OCI-LY3 (cell line): ENCODE data around the gene FHOD3.

Experiments used
- CTCF ChIP-seq: fragments of 200-600, 300-600 bp; sonication (generic); IDR thresholded peaks from 2 replicates; pipeline ENCODE4 v1.5.1; 2014; ENCODE audit warnings: antibody characterized with exemption, low read length, low read depth
- EZH2phosphoT487 ChIP-seq: fragments of 200-600 bp; shearing (Covaris generic); IDR thresholded peaks from 2 replicates; pipeline ENCODE4 v1.6.1; 2018; ENCODE audit warnings: antibody characterized with exemption, mixed run types, low read depth

- TF ChIP-seq CTCF, result no peak
- no peak for TF ChIP-seq EZH2phosphoT487
Observed at GRCh38 chr18:36323421-36323820, 25.9 kb downstream of the FHOD3 start.
